B cell (primary cell): ENCODE results near the gene MYO18A. TPM values are rescaled to one million over a fixed set of nuclear protein-coding genes. Genes with fewer than 3 reads are reported as not detected.

Source experiments
- ATAC-seq: fragments of 200-7000 bp; cut with Tn5 transposase; one replicate; pipeline ENCODE4 v1.10.0; 2021; ENCODE audit warnings: low read depth, mild to moderate bottlenecking, moderate number of reproducible peaks, moderate library complexity
- CTCF ChIA-PET: fragments of 350-600 bp; sonication (Branson Sonifier 250); formaldehyde crosslinking; loops from one replicate; lab custom pipeline; 2021; ENCODE audit warnings: antibody characterized with exemption, inconsistent platforms; lab: Charles Lee
- POLR2A ChIA-PET: fragments of 350-600 bp; sonication (Branson Sonifier 250); formaldehyde crosslinking; loops from one replicate; lab custom pipeline; 2021; ENCODE audit warnings: antibody characterized with exemption; lab: Charles Lee
- DNase-seq: peaks from one replicate; pipeline ENCODE4 v3.0.0; 2013
- H2AFZ ChIP-seq: 2 replicates; pipeline ENCODE4 v1.6.1; 2012; ENCODE audit warnings: mild to moderate bottlenecking, low read depth, low read length; ENCODE audit not compliant: insufficient read depth, poor library complexity, severe bottlenecking
- H3K27ac ChIP-seq, 2 donors: 1 replicate in 1 of 2; 2 replicates in 1 of 2; pipeline ENCODE4 v1.5.1; 2012 to 2013; ENCODE audit warnings: low read length in 2 of 2, mild to moderate bottlenecking in 2 of 2, moderate library complexity in 1 of 2
- H3K27me3 ChIP-seq, 4 experiments: fragments of 200-600 bp in 1 of 4; sonication (generic) in 1 of 4; replicated peaks in 1 of 4; 1 replicate in 2 of 4; 2 replicates in 2 of 4; pipeline versions ENCODE4 v1.6.1 to v1.7.0; 2013 to 2016; ENCODE audit warnings: low read length in 3 of 4, mild to moderate bottlenecking in 2 of 4, mixed read lengths in 1 of 4, moderate library complexity in 1 of 4; ENCODE audit not compliant: insufficient read depth in 4 of 4, control insufficient read depth in 3 of 4; ENCODE audit errors: control extremely low read depth in 1 of 4
- H3K36me3 ChIP-seq, 2 experiments: replicated peaks in 1 of 2; 1 replicate in 1 of 2; 2 replicates in 1 of 2; pipeline versions ENCODE4 v1.6.1 to v1.7.1; 2013; ENCODE audit warnings: low read length in 1 of 2; ENCODE audit not compliant: insufficient read depth in 2 of 2, control insufficient read depth in 1 of 2; ENCODE audit errors: control extremely low read depth in 1 of 2, extremely low read depth in 1 of 2
- H3K4me1 ChIP-seq, 2 donors: fragments of 200-600 bp in 1 of 2; sonication (generic) in 1 of 2; 1 replicate in 1 of 2; 2 replicates in 1 of 2; pipeline versions ENCODE4 v1.5.1 to v1.6.1; 2013 to 2017; ENCODE audit warnings: low read length in 2 of 2; ENCODE audit not compliant: control insufficient read depth in 2 of 2, insufficient read depth in 2 of 2
- H3K4me2 ChIP-seq: replicated peaks from 2 replicates; pipeline ENCODE3; 2012; ENCODE audit warnings: mild to moderate bottlenecking, low read depth, low read length; ENCODE audit not compliant: poor library complexity, severe bottlenecking
- H3K4me3 ChIP-seq, 5 experiments: fragments of 200-600 bp in 1 of 5; sonication (generic) in 1 of 5; 1 replicate in 3 of 5; 2 replicates in 2 of 5; pipeline versions ENCODE4 v1.5.1 to v1.7.0; 2011 to 2016; ENCODE audit warnings: low read length in 4 of 5, mild to moderate bottlenecking in 4 of 5, low read depth in 2 of 5, control low read depth in 1 of 5, moderate library complexity in 1 of 5; ENCODE audit not compliant: insufficient read depth in 1 of 5; ENCODE audit errors: control extremely low read depth in 1 of 5, extremely low read depth in 1 of 5
- H3K79me2 ChIP-seq: fragments of 200-600 bp; sonication (generic); one replicate; pipeline ENCODE4 v1.6.0; 2016; ENCODE audit warnings: low read length; ENCODE audit not compliant: control insufficient read depth, insufficient read depth
- H3K9ac ChIP-seq: fragments of 200-600 bp; sonication (generic); 2 replicates; pipeline ENCODE4 v1.6.1; 2017; ENCODE audit warnings: mild to moderate bottlenecking, low read length, moderate library complexity
- H3K9me3 ChIP-seq, 3 donors: one replicate each; pipeline versions ENCODE4 v1.6.1 to v1.7.1; 2013; ENCODE audit warnings: low read length in 2 of 3; ENCODE audit not compliant: control insufficient read depth in 2 of 3, insufficient read depth in 1 of 3; ENCODE audit errors: control extremely low read depth in 1 of 3
- H4K20me1 ChIP-seq: 2 replicates; pipeline ENCODE4 v1.6.0; 2012; ENCODE audit warnings: mild to moderate bottlenecking, low read length; ENCODE audit not compliant: insufficient read depth, control insufficient read depth, poor library complexity, severe bottlenecking
- H3K27ac Mint-ChIP-seq: one replicate; pipeline ENCODE4 v1.8.0; 2021; ENCODE audit warnings: mixed read lengths
- H3K27me3 Mint-ChIP-seq: one replicate; pipeline ENCODE4 v1.8.0; 2021; ENCODE audit warnings: mixed read lengths
- H3K4me1 Mint-ChIP-seq: one replicate; pipeline ENCODE4 v1.8.0; 2021; ENCODE audit warnings: mixed read lengths
- H3K4me3 Mint-ChIP-seq: one replicate; pipeline ENCODE4 v1.8.0; 2021; ENCODE audit warnings: mixed read lengths
- H3K9me3 Mint-ChIP-seq: one replicate; pipeline ENCODE4 v1.8.0; 2022; ENCODE audit warnings: mixed read lengths; ENCODE audit not compliant: insufficient read depth
- EZH2 ChIP-seq: IDR thresholded peaks from 2 replicates; pipeline ENCODE4 v1.6.1; 2012; ENCODE audit warnings: borderline replicate concordance, low read depth, mild to moderate bottlenecking, moderate library complexity, low read length; ENCODE audit not compliant: insufficient read depth, poor library complexity, severe bottlenecking
- WGBS: methylation state at CpG from one replicate; pipeline ENCODE4 v1.1.5; 2013; ENCODE audit warnings: missing lambda C conversion rate; ENCODE audit not compliant: insufficient coverage; 5-methylcytosine and 5-hydroxymethylcytosine counted together
- intact Hi-C: fragments of 100-400 bp; cut with micrococcal nuclease; formaldehyde crosslinking; loops from one replicate; pipeline ENCODE4 v1.10.0; 2022
- polyA plus RNA-seq: library from polyadenylated mRNA; depleted of rRNA; stranded (reverse); fragments of >200 nt; gene quantifications from 2 replicates; pipeline ENCODE4 v1.2.3, GENCODE V29; 2012
- total RNA-seq, 2 donors: library from RNA; stranded (reverse); fragments of 120-200 nt in 1 of 2; gene quantifications; 1 replicate in 1 of 2; 2 replicates in 1 of 2; pipeline versions ENCODE4 v1.2.3 to v1.2.4, GENCODE V29; 2013 to 2022
- TF ChIP-seq, protein P1 (sequence below): fragments of 200-600 bp; IDR thresholded peaks from one replicate; pipeline ENCODE4 v1.8.0; 2022; ENCODE audit warnings: antibody characterized with exemption, mild to moderate bottlenecking

MYO18A gene
- total and polyA plus RNA-seq, 2 donors (not counting 1 experiment from before 2014, with no cell fraction given) = 72.2 to 155 TPM

DNA sequence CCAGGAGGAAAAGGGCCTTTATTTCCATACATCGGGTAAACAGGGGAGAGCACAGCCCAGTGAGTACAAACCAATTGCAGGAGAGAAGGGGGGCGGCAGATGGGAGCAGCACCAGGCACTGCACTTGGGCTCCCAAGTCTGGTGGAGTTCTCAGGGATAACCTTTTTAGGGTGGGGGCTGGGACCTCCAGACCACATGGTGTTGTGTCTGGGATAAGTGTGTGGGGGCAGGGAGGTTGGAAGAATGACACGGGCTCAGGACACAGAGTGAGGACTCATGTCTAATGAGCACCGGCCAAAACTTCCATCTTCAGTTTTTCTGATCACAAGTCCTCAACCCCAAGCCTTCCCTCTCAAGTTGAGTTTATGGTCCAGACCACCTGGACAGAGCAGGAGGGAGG is 106.7 kb downstream of the MYO18A start:
- intact Hi-C loops = no loop called here
- Histone ChIP-seq H3K79me2 (no peaks in the 10 kb centered on the region), H3K27ac (no peak overlapping the region), H2AFZ (no peak overlapping the region), H3K9me3 (no peaks in the 10 kb centered on the region), H3K4me3 (no peak overlapping the region), H3K27me3 (no peaks in the 10 kb centered on the region), H3K4me1 (no peaks in the 10 kb centered on the region), H3K9ac (no peak overlapping the region), H3K4me2 (no peak overlapping the region), H3K36me3 (peaks cover 0 to 25% of the 10 kb centered on the region in 2 experiments), H4K20me1 (no peaks in the 10 kb centered on the region)
- H3K27me3 Mint-ChIP-seq = no peaks in the 10 kb centered on the region
- H3K27ac Mint-ChIP-seq = no peak overlapping the region
- H3K4me3 Mint-ChIP-seq = no peak overlapping the region
- WGBS = 95% methylated on average over 3 of the region's 4 CpGs
- TF ChIP-seq, protein P1, sequence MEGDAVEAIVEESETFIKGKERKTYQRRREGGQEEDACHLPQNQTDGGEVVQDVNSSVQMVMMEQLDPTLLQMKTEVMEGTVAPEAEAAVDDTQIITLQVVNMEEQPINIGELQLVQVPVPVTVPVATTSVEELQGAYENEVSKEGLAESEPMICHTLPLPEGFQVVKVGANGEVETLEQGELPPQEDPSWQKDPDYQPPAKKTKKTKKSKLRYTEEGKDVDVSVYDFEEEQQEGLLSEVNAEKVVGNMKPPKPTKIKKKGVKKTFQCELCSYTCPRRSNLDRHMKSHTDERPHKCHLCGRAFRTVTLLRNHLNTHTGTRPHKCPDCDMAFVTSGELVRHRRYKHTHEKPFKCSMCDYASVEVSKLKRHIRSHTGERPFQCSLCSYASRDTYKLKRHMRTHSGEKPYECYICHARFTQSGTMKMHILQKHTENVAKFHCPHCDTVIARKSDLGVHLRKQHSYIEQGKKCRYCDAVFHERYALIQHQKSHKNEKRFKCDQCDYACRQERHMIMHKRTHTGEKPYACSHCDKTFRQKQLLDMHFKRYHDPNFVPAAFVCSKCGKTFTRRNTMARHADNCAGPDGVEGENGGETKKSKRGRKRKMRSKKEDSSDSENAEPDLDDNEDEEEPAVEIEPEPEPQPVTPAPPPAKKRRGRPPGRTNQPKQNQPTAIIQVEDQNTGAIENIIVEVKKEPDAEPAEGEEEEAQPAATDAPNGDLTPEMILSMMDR = no peak
- TF ChIP-seq EZH2 = no peak
- no peak for DNase-seq
- POLR2A ChIA-PET = interaction anchor here (0.6 kb wide), 1 partner anchor 33 kb away, joined by 6 read pairs; no protein-coding TSS in a partner anchor
- CTCF ChIA-PET = no interaction called here
- H3K9me3 Mint-ChIP-seq = no peaks in the 10 kb centered on the region
- ATAC-seq = no peak
- no peaks in the 10 kb centered on the region for H3K4me1 Mint-ChIP-seq

DNA sequence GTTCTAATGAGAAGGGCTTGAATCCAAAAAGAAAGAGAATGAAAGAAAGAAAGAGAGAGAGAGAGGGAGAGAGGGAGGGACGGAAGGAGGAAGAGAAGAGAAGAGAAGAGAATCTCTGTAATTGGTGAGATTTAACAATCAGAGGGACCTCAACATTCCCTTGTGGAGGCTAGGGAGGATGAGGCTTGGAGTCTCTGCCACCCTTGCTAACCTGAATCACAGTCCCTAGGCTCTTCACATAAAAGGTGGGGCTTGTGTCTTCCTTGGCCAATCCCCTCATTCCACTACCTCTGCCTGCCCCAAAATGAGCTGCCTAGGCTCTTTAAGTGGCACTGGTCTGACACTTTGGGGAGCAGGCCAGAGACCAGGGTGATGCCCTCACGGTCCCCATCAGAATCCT is 107.2 kb downstream of the MYO18A start:
- Histone ChIP-seq H3K4me2 (no peak overlapping the region), H3K9ac (no peak overlapping the region), H3K9me3 (no peaks in the 10 kb centered on the region), H3K36me3 (peaks cover 0 to 21% of the 10 kb centered on the region in 2 experiments), H3K79me2 (no peaks in the 10 kb centered on the region), H2AFZ (no peak overlapping the region), H3K27ac (peak overlapping the region in 1 of 2 donors; percentile 6), H3K27me3 (no peaks in the 10 kb centered on the region), H3K4me1 (no peaks in the 10 kb centered on the region), H3K4me3 (no peak overlapping the region), H4K20me1 (no peaks in the 10 kb centered on the region)
- ChIA-PET POLR2A (interaction anchor here (0.6 kb wide), 1 partner anchor 32 kb away, joined by 6 read pairs; no protein-coding TSS in a partner anchor), CTCF (interaction anchor here (0.7 to 1.1 kb wide), 2 partner anchors 43 to 462 kb away, joined by 3 to 4 read pairs; no protein-coding TSS in a partner anchor)
- Mint-ChIP-seq H3K27me3 (no peaks in the 10 kb centered on the region), H3K4me3 (no peak overlapping the region), H3K4me1 (no peaks in the 10 kb centered on the region), H3K27ac (no peak overlapping the region), H3K9me3 (no peaks in the 10 kb centered on the region)
- DNase-seq (no peak), ATAC-seq (no peak)
- WGBS = 100% methylated on average over 2 of the region's 2 CpGs
- intact Hi-C loops = no loop called here
- TF ChIP-seq EZH2 = no peak
- TF ChIP-seq, protein P1 = no peak
